ENCODE results near the gene PTPRK. TPM values are rescaled to one million over a fixed set of nuclear protein-coding genes. Genes with fewer than 3 reads are reported as not detected.

The PTPRK gene
- total RNA-seq, 2 donors from 2014 or later, result 94.1 to 117 TPM

DNA sequence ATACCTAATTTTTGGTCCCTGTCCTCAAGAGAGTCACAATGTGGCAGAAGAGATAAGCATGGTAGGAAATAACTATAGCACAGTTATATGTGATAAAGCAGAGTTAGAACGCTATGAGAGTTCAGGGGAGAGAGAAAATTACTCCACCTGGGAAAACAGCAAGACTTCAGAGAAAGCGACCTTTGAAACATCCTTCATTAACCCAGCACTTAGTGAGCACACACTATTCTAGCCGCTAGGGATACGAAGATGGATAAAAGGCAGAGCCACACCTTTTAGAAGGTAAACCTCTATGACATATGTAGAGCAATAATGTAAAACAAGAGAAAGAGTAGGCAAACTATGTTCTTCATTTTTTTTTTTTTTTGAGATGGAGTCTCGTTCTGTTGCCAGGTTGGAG lies 264.3 kb downstream of the PTPRK start:
- Histone ChIP-seq H3K27me3 (no peaks in the 10 kb centered on the region), H3K4me3 (no peak overlapping the region), H3K9ac (ENCODE audit: low read depth in 2 of 2, low read length in 2 of 2) (no peak overlapping the region), H3K36me3 (no peaks in the 10 kb centered on the region), H3K9me3 (no peaks in the 10 kb centered on the region), H3K4me1 (no peaks in the 10 kb centered on the region), H3K27ac (no peak overlapping the region)
- DNase-seq, result no peak
- intact Hi-C loops (cut with DNase I), result no loop called here
- TF ChIP-seq, protein P1, sequence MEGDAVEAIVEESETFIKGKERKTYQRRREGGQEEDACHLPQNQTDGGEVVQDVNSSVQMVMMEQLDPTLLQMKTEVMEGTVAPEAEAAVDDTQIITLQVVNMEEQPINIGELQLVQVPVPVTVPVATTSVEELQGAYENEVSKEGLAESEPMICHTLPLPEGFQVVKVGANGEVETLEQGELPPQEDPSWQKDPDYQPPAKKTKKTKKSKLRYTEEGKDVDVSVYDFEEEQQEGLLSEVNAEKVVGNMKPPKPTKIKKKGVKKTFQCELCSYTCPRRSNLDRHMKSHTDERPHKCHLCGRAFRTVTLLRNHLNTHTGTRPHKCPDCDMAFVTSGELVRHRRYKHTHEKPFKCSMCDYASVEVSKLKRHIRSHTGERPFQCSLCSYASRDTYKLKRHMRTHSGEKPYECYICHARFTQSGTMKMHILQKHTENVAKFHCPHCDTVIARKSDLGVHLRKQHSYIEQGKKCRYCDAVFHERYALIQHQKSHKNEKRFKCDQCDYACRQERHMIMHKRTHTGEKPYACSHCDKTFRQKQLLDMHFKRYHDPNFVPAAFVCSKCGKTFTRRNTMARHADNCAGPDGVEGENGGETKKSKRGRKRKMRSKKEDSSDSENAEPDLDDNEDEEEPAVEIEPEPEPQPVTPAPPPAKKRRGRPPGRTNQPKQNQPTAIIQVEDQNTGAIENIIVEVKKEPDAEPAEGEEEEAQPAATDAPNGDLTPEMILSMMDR (IDR thresholded peaks at IDR 0.05), result no peak

- Histone ChIP-seq H3K27ac (no peak overlapping the region), H3K9me3 (no peaks in the 10 kb centered on the region), H3K9ac (ENCODE audit: low read depth in 2 of 2, low read length in 2 of 2) (no peak overlapping the region), H3K4me3 (no peak overlapping the region), H3K36me3 (no peaks in the 10 kb centered on the region), H3K27me3 (no peaks in the 10 kb centered on the region), H3K4me1 (no peaks in the 10 kb centered on the region)
- DNase-seq, result no peak
- intact Hi-C loops (cut with DNase I), result no loop called here
- TF ChIP-seq, protein P1 (IDR thresholded peaks at IDR 0.05), result no peak
These were observed 267.8 kb downstream of the PTPRK start for GRCh38 chr6:128252341-128253176.

- Histone ChIP-seq H3K9me3 (no peaks in the 10 kb centered on the region), H3K9ac (ENCODE audit: low read depth in 2 of 2, low read length in 2 of 2) (no peak overlapping the region), H3K27ac (no peak overlapping the region), H3K36me3 (no peaks in the 10 kb centered on the region), H3K4me3 (no peak overlapping the region), H3K4me1 (no peaks in the 10 kb centered on the region), H3K27me3 (no peaks in the 10 kb centered on the region)
- intact Hi-C loops (cut with DNase I), result no loop called here
- DNase-seq, result no peak
- TF ChIP-seq, protein P1 (IDR thresholded peaks at IDR 0.05), result no peak
These were observed 268.7 kb downstream of the PTPRK start for GRCh38 chr6:128251445-128252340.

DNA sequence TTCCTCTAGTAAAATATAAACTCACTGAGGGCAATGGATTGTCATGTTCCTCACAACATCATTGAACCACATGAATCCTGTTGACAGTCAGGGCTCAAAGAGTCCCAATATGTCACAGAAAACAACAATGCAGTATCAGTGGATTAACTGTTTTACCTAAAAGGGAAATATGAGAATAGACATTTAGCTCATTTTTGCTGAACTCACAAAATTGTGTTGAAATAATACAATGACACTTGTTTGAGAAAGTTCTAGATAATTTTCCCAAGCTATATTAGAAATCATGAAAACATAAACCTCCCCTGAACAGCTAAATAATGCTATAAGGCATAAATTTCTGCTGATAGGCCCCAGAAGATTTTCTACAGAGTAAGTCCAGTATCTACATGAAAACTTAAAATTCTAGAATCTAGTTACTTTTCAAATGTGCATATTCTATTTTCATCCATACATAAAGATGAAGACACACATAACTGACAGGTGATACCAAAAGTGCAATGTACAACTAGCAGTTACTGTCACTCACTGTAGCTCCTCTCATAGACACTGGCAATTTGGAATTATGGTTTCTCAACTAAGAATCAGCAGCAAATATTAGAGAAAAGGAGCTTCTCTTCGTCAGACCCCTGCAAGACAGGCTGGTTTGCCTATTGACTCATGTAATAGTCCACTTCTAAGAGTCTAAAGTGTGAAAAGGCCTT lies 269.9 kb downstream of the PTPRK start:
- TF ChIP-seq, protein P1 (IDR thresholded peaks at IDR 0.05), result no peak
- no peak for DNase-seq
- intact Hi-C loops (cut with DNase I), result no loop called here
- Histone ChIP-seq H3K4me1 (no peaks in the 10 kb centered on the region), H3K4me3 (no peak overlapping the region), H3K9me3 (no peaks in the 10 kb centered on the region), H3K36me3 (no peaks in the 10 kb centered on the region), H3K9ac (ENCODE audit: low read depth in 2 of 2, low read length in 2 of 2) (no peak overlapping the region), H3K27me3 (no peaks in the 10 kb centered on the region), H3K27ac (no peak overlapping the region)

DNA sequence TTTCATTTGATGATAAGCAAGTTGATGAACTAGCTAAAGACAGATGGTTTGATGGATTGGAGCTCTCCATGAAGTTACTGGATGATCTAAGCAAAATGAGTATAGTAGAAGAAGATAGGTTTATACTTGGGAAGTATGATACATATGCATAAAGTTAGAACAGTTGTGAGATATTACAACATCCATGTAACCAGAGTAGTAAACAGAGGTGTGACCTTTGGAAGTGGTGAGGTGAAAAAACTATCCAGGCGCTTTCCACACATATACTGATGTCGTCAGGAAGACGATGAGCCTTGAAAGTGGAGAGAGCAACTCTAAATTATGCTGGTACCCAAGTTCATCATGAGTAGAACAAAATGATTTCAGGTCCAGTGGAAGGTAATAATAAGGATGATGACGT lies 271.0 kb downstream of the PTPRK start:
- Histone ChIP-seq H3K4me1 (no peaks in the 10 kb centered on the region), H3K4me3 (no peak overlapping the region), H3K36me3 (no peaks in the 10 kb centered on the region), H3K9ac (ENCODE audit: low read depth in 2 of 2, low read length in 2 of 2) (no peak overlapping the region), H3K27ac (no peak overlapping the region), H3K27me3 (no peaks in the 10 kb centered on the region), H3K9me3 (no peaks in the 10 kb centered on the region)
- DNase-seq, result no peak
- TF ChIP-seq, protein P1 (IDR thresholded peaks at IDR 0.05), result no peak
- intact Hi-C loops (cut with DNase I), result no loop called here

All from colonic mucosa (tissue), 4 donors.